GM18520 (cell line): Measurements from ENCODE around the gene TRIM31.

ENCODE experiments used
- ATAC-seq: cut with Tn5 transposase; IDR thresholded peaks from one replicate; pipeline ENCODE4 v1.9.1; 2021; ENCODE audit not compliant: unreplicated experiment

The TRIM31 gene

GRCh38 chr6:30055513-30055912 lies 57.4 kb downstream of the TRIM31 start:
- ATAC-seq, result no peak

- ATAC-seq, result no peak
These were observed 59.2 kb downstream of the TRIM31 start for GRCh38 chr6:30053682-30054081.
